Stimulated activated CD4-positive, alpha-beta T cell treated with anti-CD3 and anti-CD28 coated beads, Interleukin-1b, Interleukin-23, amount 100 ng/mL, for 4 hours (primary cell): ENCODE data around the gene UMAD1.

Experiments used
- DNase-seq, 2 donors: peaks; one replicate each; pipeline ENCODE4 v3.0.0-alpha.2; 2020; ENCODE audit warnings: low read depth in 2 of 2

Gene UMAD1

DNA sequence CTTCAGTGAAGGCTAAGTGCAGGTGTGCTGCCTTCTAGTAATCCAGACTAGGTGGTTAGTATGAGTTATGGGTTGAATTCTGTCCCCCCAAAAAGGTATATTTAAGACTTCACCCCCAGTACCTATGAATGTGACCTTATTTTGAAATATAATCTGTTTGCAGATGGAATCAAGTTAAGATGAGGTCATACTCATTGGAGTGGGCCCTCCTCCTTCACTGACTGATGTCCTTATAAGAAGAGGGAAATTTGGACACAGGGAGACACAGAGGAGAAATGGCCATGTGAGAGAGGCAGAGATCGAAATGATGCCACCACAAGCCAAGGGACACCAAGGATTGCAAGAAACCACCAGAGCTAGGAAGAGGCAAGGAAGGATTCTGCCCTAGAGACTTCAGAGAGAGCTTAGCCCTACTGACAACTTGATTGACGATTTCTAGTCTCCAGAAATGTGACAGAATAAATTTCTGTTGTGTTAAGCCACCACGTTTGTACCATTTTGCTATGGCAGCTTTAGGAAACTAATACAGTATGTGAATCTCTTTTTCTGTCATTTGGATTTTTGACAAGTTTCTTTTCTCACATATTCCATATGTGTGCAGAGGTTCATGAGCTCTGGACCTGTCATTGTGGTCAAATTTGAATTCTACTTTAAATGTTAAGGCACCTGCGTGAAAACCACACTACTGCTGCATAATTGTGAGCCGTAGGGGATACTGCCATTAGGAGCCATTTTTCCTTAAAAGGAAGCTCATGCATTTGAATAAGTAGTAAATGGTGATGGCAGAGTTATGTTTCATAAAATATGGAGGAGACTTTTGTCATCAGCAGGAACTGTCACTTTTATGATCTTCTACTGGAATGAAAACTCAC, 80.4 kb downstream of the UMAD1 start:
- no peak for DNase-seq

DNA sequence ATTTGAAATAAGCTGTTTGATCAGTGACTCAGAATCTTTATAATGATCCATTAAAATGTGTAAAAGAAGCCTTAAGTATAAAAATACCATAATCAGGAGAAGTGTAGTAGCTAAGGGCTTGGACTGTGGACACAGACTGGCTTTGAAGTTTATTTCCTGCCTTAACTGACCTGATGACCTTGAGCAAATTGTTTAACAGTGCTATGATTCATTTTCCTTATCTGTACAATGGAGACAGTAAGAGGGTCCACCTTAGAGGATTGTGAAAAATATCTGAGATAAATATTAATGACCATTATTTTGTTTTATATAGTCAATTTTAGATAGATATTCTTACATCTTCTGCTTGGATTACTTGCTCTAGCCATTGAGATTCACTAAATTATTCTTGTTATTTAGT, 91.2 kb downstream of the UMAD1 start:
- DNase-seq = no peak

DNA sequence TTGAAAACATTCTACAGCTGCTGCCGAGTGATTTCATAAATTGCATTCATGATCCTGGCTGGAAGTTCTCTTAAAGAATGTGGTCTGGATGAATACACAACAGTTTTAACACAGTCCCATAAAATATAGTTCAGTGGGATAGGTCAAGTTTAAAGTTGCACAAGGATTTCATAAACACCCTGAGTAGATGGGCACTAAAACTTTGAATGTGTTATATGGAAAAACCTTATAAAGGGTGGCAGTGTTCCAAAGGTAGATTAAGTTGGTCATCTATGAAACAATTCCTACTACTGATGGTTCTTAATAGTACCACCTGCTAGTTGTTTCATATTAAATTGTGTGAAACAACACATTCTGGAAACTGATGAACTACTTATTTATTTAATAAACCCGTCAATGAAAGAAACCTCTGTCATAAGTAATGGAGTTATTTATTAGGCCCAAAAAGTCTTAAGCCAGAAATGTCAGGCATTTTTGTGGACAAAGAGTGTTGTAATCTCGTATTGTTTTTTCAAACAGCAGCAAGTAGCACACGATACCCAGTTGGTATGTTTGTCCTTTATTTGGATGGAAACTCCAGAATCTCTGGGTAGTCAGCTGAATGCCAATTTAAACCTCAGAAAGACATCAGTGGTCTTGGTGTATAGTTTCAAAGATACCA, 92.2 kb downstream of the UMAD1 start:
- no peak for DNase-seq

DNA sequence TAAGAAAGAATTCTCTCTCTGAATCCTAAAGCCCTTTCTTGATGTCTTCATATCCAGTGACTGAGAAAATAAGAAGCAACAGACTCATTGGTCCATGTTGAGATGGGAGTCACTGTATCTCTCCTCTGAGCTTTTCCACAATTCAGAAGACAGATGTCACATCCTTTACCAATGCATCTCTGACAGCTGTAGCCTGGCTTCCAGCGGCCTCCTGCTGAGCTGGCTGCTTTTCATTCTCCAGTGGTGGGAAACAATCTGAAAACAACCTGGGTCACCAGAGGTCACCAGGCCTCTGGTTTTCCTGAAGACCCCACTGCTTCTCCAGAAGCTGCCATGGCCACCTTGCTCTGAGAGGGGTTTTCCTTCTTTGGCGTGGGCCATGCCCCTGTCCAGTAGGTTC, 96.1 kb downstream of the UMAD1 start:
- DNase-seq = no peak

DNA sequence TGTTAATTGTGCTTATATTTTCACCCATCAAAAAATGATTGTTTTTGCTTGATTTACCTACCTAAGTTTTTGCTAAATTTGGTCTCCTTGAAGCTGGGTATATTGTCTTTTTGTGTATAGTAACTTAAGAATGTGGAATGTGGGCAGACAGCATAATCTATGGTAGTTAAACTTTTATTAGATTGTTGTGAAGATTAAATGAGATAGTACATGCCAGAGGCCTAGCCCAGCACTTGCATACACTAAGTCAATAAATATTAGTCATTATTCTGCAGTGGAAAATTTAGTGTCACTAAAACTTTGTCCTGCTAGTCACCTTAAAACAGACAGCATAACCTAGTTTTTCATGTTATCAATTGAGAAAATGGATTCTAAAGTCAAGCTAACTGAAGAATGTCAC, 97.1 kb downstream of the UMAD1 start:
- no peak for DNase-seq

DNA sequence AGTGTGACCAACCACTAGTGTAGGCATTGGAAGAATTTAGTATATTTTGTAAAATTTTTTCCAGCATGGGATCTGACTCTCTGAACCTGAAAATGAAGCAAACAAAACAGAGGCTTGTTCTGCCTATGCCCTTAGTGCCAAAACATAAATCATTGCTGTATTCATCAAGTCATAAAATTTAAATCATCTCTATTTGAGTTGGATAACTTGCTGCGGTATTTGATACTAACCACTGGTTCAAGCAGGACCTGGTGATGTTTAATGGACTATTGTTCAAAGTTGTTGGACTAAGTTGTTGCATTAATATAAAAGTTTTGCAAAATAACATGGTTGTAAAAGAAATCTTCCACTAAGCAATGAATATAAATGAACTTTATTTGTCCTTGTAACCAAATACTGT, 97.6 kb downstream of the UMAD1 start:
- DNase-seq = no peak

DNA sequence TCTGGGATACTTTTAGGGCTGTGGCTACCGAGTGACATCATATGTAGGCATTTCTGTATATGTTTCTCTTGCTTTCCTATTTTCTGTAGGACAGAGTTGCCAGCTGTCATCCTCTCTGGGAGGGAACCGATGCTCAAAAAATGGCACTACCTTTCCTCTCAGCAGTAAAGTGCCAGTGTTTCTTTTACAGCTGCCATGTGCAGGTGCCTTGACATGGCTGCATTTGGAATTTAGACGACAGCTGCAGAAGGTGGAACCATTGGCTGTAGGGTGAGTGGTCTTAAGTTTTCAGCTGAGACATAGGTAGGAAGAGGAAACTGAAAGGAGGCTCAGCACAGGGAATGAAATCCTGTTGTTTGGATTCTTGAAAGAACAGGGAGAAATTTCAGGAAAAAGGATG, 98.1 kb downstream of the UMAD1 start:
- no peak for DNase-seq

DNA sequence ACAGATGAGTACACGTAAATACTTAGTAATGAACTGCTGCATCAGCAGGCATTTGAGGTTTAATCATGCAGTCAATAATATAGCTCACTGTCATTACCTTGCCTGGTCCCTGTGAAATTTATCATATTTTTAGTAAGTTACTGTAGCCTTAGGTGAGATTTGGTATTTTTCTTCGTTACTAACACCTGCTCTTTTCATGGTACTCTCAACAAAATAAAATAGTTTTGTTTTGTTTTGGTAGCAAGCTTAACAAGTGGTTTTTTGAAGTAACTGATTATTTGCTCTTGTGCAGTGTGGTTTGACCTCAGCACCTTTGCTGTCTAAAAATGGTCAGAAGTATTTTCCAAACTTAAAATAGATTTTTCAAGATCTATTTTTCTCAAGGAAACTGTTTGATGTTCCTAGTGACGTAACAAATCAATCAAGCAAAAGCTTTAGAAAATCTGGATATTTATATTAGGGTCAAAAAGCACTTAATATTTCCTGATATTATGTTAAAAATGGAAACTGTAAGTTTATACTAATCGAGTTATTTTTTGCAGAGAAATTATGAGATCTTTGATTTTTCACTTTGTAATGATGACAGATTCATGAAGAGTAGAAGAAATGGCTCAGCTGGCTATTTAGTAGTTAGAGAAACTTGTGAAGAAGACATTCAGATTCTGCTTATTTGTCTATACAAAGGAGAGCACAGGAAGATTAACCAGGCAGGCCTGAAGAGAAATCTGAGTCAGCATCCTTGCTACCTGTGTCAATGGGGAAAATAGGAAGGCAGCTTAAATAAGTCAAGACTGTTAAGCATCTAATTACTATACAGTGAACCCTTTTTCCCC, 98.9 kb downstream of the UMAD1 start:
- DNase-seq = no peak

DNA sequence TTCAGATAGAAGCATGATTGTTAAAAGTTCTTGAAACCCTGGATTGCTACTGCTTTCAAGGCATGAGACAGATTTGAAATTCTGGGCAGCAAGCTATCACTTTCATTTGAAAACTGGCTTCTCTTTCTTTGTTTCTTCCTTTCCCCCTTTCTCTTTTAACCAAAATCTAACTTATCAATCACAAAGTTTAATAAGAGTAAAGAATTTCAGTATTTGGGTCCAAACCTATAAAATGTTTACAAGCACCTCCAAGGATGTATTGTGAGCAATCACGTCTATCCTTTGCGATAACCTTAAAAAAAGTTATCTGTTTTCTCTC, 99.4 kb downstream of the UMAD1 start:
- no peak for DNase-seq

DNA sequence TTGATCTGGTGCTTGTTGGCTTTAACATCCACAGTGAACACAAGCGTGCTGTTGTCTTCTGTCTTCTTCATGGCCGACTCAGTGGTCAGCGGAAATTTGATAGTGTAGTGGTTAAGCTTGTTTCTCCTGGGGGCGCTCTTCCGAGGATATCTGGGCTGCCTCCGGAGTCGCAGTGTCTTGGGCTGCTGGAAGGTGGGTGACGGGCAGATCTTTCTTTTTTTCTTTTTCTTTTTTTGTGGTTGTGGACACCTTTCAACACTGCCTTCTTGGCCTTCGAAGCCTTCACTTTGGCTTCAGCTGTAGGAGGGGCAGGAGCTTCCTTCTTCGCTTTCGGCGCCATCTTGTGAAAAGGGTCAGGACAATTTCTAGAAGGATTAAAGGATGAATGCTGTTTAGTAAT, 101.7 kb downstream of the UMAD1 start:
- no peak for DNase-seq

DNA sequence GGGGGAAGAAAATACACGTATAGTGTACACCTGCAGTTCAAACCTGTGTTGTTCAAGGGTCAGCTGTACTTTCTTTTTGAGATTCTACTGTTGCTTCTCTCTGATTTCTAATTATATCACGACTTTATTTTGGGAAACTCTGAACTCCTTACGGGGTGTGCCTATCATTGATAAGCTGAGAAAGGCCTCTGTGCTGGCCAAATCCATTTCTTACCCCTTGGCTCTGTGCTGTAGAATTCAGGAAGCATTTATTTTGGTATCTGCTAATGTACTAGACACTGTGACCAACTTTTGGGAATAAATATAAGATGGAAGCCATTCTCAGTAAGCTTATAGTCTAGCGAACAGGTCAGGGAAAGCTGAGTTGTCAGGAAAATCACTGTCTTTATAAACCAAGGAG, 104.7 kb downstream of the UMAD1 start:
- DNase-seq = no peak

DNA sequence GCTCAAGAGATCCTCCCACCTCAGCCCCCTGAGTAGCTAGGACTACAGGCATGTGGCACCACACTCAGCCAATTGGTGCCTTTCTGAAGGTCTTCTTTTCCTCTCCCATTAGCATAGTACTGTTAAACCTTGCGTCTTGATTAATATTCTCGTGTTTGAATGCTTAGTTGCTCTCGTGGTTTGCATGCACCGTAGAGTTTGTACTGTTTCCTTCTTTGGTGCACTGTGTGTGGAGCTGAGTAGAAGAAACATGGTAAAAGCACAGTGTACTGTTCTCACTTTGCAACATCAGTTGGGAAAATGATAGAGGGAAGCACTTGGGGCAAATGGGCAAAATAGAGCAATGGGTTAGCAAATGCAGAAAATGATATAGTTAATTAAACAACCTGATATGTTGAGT, 105.4 kb downstream of the UMAD1 start:
- no peak for DNase-seq

DNA sequence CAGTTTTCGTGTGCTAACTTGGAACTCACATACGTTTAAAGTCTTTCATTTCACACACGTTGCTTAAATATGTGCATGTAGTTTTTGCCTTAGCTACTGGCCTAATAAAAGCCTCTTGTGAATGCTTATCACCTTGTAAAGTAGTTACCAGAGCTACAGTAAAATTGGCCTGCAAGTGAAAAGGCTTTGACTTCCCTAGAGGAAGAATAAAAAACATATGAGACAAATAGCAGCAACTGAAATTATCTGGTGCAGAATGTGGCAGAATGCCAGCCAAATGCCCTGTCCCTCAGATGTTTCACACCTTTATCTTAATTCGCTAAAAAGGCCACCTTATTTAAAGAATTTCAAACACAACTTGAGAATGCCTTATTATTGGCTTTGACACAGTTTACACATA, 105.9 kb downstream of the UMAD1 start:
- no peak for DNase-seq

DNA sequence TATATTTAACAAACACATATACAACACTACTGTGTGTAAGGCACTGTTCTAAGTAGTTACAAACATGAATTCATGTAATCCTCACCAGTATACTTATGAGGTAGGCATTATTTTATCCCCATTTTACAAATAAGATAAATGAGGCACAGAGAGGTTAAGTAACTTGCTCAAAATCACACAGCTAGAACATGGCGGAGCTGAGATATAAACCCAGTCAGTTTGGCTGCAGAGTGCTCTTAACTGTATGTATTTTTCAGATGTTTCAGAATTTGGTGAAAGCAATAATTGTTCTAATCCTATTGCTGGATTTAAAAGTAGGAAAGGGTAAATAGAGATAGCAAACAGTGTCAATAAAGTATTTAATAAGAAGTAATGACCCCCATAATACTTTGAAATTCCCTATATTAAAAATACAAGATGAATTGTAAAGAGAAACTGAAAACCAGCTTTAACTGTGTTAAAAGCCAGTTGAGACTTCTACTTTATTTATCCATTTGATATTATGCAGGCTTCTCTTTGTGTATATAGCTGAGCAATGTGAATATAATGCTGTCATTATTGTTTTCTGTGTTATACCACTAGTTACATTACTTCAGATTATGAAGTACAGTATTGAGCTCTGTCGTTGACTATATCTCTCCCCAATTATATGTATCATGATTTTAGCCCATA, 110.2 kb downstream of the UMAD1 start:
- DNase-seq = no peak

DNA sequence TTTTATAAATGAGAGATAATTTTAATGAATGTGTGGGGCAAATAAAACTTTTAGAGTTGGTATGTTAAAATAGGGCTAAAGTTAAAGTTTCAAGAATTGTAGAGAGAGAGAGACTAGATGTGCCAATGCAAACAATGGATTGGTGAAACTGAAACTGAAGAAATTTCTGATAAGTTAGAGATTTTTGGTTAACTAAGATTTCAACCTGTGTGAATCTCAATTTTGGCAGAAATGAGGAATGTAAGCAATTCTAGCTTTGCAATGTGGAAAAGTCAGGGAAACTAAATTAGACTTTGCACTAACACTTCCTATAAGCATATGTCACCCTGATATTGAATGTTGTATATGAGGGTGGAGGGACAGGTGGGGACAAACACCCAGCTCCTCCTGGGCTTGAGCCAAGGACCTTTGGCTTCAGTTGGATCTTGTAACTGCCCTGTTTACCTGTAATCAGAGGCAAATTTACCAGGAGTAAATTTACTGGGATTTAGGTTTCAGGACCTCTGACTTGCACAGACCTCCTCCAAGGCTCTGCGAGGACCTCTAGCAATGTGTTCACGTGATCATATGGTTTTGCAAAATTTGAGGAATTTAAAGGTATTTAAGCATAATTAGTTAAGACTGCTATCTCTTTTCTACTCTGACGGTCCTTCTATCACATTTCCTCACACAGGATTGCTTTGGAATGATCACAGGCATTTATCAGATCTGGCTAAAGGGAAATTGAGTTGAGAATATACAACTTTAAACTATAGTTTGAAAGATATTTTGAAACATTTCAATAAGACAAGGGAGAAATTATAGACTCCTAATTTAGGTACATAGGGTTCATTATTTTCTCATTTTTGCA, 110.9 kb downstream of the UMAD1 start:
- no peak for DNase-seq

DNA sequence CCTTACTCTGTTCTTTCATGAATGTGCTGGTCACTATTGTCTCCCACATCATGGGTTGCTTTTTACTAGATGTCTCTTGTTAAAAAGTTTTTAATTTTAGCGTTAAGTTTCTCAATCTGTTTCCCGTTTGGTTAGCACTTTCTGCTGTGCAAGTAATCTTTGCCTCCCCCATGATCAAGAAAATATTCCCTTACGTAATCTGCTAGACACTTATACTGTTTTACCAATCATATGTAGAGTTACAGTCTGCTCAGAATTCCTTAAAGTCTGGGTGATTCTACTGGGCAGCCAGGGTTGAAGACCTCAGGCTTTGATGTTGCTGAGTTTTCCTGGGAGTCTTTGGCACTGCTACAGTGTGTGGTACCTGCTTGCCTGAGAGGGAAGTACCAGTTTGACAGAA, 116.0 kb downstream of the UMAD1 start:
- DNase-seq = no peak

DNA sequence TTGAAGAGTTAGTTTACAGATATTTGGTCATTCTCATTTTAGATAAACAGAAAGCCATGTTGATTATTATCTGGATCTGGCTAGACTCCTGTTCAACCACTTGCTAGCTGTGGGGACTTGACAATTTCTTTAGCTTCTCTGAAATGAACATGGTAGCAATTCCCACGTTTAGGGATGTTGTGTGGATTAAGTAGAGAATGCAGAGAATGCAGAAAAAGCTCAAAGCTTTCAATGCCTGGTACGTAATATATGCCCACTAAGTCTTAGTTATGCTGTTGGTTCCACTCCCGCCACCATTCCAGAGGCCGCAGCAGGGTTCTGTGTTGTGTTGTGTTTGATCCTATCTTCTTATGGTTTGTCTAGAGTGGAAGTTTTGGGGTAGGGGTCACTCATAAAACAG, 117.0 kb downstream of the UMAD1 start:
- no peak for DNase-seq

DNA sequence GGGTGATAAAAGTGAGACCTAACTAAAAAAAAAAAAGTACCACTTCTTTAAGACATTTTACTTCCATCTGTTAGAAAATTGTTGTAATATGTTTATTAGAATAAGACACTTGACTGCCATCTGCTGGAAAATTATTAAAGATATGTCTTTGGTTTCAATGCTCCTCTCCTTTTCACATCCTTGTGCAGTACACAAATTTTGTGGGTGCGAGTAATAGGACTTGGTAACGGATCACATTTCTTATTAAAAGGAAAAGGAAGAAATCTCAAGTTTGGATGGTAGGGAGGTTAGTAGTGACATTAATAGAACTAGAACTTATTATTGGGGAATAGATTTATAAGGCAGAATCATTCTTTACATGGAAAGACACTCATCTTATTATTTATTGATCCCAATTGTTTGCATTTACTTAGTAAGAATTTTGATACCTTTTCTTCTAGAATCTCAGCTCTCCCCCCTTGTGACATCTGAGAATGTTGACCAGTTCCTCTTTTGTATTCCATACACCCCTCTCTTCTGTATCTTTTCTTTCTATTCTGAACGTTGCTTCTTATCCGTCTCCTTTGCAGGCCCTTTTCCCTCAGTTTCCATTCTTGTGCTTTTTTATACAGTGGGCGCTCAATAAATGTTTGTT, 120.9 kb downstream of the UMAD1 start:
- DNase-seq = no peak

DNA sequence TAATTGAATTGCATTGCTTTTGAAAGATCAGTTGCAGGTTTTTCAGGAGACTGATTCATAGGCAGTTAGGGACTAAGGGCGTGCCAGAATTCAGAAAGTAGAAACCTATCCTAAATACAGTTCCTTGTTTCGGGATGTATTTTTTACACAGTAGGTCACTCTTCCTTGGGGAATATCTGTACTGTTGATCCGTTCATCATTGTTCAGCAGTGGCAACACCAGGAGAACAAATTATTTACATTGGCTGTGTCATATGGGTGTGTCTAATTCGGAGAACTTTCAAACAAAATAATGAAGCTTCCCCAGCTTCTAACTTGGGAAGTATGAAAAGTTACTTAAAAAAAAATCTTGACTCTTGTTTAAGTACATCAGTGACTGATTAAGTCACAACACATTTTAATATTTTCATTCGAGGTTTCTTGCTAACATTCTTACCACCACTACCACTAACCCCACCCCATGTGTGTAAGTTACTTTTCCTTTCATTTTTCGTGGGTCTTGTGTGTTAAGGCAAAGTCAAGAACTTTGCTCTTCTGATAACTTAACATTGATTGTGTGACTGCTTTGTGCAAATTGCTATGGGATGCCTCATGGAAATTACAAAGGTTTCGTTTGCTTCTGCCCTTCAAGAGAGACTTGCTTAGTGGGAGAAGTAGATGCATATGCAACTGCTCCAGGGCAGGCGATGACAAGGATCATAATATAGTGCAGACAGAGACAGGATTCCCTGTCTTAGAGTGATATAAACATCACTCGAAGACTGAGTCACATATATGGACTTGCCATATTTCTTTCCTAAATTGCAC, 121.6 kb downstream of the UMAD1 start:
- DNase-seq = no peak
